SH-SY5Y (cell line): ENCODE data around the gene CDH10.

Source experiments
- GATA2 ChIP-seq: IDR thresholded peaks from 2 replicates; pipeline ENCODE4 v1.6.1; 2011; ENCODE audit warnings: mild to moderate bottlenecking, low read depth, low read length
- GATA3 ChIP-seq: IDR thresholded peaks from 2 replicates; pipeline ENCODE4 v1.6.1; 2011; ENCODE audit warnings: low read depth, mild to moderate bottlenecking, low read length, moderate library complexity

The CDH10 gene

DNA sequence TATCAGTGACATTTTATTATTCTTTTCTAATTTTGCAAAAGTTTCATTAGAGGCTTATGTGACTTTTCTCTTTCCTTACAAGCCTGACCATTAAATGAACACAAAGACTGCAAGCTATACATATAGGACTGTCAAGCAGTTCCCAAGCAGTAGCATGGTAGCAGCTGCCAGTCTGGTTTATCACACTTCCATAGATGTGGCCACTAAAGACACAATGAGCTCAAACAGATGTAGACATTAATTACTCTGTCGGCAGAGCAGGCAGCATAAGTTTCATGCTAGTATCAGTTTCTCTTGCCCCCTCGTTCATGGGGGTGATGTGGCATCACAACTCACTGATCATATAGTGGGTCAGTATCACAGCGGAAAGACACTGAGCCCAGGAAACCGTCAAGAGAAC lies 89.5 kb downstream of the CDH10 start:
- TF ChIP-seq GATA3 (no peak), GATA2 (no peak)

DNA sequence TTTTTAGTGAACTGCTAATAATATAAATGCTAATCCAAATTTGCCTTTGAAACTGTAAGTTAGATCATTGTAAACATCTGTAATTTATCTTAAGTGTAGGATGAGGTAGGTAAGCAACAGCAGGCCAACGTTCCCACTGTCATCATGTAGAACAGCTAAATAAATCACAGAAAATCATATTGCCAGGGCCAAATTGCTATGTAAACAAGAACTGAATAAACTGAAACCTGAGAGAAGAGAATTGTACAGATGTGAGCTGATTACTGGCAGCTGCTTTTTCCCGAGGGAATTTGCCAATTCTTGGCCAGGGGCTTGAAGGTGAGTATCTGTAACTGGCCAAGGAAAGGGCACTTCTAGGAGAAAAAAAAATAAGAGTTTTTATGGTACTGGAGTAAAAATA lies 97.6 kb downstream of the CDH10 start:
- TF ChIP-seq GATA2, result no peak
- no peak for TF ChIP-seq GATA3

DNA sequence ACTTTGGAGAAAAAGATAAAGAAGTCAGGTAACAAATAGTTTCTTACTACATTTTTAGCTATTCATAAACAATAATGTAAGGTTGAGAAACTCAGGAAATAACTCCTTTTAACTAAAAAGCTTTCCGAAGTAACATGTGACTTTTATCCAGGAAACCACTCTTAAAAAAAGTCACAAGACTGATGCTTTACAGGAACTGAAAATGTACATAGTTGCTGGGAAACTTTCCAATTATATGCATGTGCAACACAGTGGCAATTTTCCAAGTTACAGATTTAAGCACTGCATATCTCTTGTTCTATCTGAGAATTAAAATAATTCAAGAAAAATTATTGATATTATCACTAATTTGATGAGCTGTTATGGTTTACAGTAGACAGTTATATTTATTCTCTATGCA lies 105.2 kb downstream of the CDH10 start:
- TF ChIP-seq GATA2, result no peak
- TF ChIP-seq GATA3, result no peak

DNA sequence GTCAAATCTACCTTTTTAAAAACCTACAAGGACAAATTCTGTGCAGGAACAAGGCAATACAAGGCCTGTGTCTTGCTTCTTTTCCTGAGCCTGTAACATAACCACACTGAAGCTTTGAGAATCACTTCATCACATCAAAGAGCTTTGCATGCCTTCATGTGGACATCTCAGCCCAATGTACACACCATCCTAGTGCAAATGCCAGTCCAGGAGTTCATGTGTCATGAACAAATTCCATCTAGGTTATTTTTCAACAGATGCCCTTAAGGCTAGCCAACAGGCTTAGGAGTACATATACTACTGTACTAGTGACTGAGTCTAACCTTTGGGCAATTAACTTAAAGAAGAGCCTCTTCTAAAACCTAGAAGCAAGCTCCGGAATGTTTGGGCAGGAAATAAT lies 106.4 kb downstream of the CDH10 start:
- TF ChIP-seq GATA2, result no peak
- no peak for TF ChIP-seq GATA3

DNA sequence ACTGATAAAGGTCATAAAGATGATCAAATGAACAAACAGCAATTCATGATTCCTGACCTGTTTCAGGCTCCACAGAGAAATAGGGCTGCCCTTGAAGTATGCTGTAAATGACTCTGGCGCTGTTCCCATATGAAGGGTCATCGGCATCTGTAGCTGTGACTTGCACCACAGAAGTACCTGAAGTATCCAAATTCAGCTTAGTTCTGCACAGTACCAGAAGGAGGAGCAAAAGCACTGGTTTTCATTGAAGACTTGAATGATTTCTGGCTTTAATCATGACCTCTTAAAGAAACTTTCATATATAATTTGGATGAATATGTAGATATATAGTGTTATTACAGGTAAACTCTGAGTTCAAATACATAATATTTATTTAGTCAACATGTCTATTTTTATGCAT lies 109.1 kb downstream of the CDH10 start:
- TF ChIP-seq GATA2, result no peak

DNA sequence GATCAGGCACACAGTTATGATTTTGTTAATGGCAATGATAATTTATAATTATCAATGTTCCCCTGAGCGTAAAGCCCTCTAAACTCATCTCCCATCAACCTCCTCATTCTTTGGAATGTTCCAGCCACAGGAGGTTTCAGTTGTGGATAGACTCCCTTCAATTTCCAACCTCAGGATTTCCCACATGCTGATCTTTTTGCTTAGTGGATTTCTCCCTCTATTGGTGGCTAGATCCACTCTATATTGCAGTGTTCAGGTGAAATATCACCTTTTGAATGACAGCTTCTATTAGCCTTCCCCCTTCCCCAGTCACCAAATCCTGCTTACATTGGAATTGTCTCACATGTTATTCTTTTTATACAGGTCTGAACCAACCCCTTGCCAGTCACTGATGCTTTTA lies 113.9 kb downstream of the CDH10 start:
- TF ChIP-seq GATA3, result no peak
- no peak for TF ChIP-seq GATA2

DNA sequence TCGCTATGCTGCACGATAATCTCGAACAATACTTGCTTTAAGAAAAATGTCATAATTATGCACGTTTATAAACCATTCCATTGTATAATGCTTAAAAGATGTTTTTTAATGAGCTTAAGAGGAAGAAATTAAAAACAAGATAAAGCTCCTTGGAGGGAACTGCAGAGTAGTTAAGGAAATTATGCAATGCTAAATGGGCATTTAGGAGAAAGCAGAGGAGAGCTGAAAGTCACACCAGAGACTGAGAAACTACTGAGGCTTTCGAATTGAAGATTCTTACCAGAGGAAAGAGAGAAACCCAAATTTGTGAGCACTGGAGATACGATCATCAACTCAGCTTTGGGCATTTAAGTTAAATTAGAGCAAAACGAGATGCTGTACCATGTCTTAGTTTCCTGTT lies 119.4 kb downstream of the CDH10 start:
- no peak for TF ChIP-seq GATA2
- TF ChIP-seq GATA3, result no peak

DNA sequence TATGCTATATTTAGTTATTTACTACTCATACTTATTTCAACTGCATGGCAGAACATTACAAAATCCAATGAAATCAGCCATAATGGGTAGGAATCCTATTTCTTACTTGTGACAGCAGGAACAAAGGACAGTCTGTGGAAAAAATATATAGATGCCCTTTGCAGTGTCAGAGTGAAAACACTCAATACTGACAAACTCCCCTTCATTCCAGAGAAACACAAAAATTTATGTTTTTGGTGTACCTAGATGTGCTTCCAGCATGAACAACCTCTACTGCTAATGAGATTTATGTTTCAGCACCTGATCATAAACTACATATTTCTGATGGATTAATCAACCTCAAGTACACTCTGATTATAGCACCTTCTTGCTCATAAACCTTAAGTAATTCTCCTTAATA lies 132.4 kb downstream of the CDH10 start:
- TF ChIP-seq GATA2 (no peak), GATA3 (no peak)

DNA sequence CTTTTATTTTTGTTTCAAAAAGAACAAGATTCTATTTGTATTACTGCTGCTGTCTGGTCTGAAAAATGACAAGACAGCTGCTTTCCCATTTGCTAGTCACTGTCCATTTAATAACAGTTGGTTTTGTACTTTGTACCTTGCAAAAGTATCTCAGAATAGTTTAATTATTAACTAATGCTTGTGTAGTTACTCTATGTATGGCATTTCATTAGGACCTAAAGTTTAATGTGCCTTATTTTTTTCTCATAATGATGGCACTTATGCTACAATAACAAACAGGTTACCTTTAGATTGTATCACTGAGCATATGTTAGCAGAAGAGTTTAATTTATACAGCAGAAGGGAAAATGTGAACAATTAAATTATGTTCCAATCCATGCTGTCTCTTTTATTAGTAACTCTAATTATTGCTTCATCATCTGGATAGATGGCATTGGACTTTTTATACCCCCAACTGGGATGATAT lies 134.2 kb downstream of the CDH10 start:
- TF ChIP-seq GATA3, result no peak
- TF ChIP-seq GATA2, result no peak

DNA sequence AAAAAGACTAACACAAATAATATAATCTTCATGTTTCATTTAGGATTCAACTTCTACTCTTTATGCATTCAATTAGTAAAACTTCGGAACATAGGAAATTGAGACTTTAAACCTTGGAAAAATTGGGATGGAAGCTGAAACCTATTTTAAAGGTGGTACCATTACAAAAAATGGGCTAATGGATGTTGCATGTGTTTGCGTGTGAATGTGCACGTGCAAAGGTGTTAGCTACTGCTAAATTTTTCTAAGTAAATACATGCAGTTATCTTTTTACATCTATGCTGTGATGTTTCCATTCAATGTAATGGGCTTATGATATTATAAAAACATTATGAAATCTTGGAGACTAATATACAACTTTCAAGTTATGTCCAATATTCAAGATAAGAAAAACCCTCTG lies 134.8 kb downstream of the CDH10 start:
- TF ChIP-seq GATA3 (no peak), GATA2 (no peak)

DNA sequence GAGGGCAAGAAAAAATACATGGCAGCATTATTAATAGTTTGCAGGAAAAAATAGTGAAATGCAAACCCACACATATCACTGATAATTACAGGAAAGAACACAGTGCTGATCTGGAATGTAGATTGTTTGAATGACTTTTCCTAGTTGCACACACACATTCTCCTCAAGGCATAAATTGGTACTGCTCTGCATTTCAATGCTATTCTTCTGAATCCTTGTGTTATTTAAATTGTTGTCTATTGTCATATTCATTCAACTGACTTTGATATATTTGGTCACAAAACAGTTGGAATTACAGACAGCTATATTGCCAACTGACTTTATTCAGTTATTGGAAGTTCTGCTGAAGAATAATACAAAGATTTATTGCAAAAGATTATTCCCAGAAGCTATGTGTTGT lies 139.5 kb downstream of the CDH10 start:
- TF ChIP-seq GATA3 (no peak), GATA2 (no peak)

DNA sequence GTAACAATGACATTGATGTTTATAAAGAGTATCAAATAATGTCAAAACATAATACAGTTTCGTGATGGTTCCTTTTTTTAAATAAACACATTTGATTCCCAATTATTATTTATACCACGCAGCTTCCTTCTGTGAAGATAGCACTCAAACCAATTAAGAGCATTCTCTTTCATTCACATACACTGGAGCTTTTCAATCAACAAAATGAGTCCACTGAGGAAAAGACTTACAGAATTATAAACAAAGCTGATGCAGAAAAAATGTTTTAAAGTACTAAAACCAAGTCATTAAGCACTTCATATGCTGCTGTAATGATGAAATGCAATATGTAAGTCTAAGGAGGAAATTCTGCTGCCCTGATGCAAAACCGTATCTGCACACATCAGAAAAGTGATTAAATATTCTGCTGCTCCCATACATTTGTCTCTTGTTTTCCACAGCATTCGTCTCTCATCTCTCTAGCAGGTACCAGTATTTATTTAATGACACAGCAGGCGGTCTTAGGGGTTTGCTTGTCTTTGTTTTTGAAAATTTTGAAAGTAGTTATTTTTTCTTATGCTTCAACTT lies 147.1 kb downstream of the CDH10 start:
- no peak for TF ChIP-seq GATA3
- no peak for TF ChIP-seq GATA2

DNA sequence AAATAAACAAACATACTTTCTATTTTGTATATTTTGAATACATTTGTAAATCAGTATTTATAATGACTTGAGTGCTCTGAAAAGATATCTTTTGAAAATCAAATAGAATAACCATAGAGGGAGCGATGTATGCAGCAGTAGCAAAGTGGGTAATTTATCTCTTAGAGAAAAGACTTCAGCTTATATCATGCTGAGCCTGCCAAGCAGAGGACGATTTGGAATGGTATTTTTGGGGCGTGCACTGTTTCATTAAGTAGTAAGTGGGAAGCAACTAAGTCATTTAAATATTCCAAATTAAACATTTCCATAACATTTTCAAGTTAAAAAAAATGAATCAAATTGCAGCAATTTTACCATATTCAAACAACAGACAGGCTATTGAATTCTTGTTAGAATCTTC lies 147.6 kb downstream of the CDH10 start:
- TF ChIP-seq GATA2 (no peak), GATA3 (no peak)

DNA sequence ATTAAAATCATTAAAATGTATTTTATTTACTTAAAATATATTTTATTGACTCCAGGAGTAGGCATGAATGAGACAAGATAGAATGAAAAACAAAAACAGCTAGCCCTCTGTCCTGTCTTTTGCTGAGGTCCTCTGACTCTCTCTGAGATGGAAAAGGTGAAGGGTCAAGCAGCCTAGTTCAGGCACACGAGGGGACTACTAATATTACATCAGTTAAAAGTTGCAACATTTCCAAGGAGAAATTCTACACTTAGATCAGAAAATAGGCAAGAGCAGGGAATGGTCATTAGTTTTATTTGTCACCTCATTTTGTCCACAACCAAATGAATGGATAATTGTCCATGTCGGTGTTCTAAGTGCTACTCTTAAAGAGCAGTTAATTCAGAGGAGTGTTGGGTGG lies 148.5 kb downstream of the CDH10 start:
- TF ChIP-seq GATA3 (no peak), GATA2 (no peak)

DNA sequence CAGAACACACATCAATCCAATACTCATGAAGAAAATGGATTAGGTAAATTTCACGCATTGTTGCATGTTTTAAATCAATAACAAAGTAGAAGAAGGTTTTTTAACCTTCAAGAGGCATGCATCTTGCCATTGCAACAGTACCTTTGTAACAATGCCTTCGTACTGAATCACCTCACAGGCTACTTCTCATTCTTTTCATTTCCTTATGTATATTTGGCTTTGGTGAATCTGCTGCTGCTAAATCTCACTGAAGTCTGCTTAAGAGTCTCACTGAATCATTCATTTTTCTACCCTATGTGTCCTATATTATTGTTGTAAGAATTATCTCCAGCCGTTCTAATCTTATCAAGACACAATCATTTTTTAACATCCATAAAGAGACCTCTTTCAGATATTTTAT lies 152.5 kb downstream of the CDH10 start:
- TF ChIP-seq GATA3 (no peak), GATA2 (no peak)

DNA sequence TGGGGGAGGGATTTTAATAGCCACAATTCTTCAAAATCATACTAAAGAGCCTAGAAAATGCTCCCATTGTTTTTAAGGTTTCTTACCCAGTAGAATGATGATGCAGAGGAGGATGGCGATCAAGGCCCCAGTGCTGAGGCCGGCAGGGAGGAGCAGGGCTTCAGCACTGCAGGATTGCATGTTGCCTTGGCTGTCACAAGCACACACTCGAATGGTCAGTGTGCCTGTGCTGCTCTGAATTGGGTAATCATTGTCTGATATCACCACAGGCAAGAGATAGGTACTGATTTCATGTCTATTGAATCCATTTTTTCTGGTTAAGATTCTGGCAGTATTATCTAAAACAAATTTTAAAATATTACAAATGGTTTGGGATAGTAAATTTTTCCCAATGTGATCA lies 153.3 kb downstream of the CDH10 start:
- no peak for TF ChIP-seq GATA3
- TF ChIP-seq GATA2, result no peak
